GM21447 (cell line): Measurements from ENCODE around the gene UNC13D.

ENCODE experiments used
- ATAC-seq: cut with Tn5 transposase; IDR thresholded peaks from one replicate; pipeline ENCODE4 v1.9.1; 2021; ENCODE audit not compliant: unreplicated experiment

The UNC13D gene

GRCh38 chr17:75835654-75835987 is 8.6 kb downstream of the UNC13D start:
- no peak for ATAC-seq

- ATAC-seq = no peak
Observed at GRCh38 chr17:75834928-75835653, 9.1 kb downstream of the UNC13D start.

GRCh38 chr17:75834279-75834920 is 9.8 kb downstream of the UNC13D start:
- ATAC-seq = no peak

GRCh38 chr17:75832652-75833400 is 11.4 kb downstream of the UNC13D start:
- no peak for ATAC-seq

GRCh38 chr17:75832164-75832651 is 12.0 kb downstream of the UNC13D start:
- no peak for ATAC-seq

- no peak for ATAC-seq
Observed at GRCh38 chr17:75831032-75831571, 13.1 kb downstream of the UNC13D start.

GRCh38 chr17:75830164-75831031 is 13.8 kb downstream of the UNC13D start:
- no peak for ATAC-seq

- no peak for ATAC-seq
Observed at GRCh38 chr17:75829747-75830146, 14.5 kb downstream of the UNC13D start.

GRCh38 chr17:75828741-75829140 is 15.5 kb downstream of the UNC13D start:
- ATAC-seq = no peak

- no peak for ATAC-seq
Observed at GRCh38 chr17:75828076-75828400, 16.2 kb downstream of the UNC13D start.

- no peak for ATAC-seq
Observed at GRCh38 chr17:75827308-75828075, 16.7 kb downstream of the UNC13D start.

GRCh38 chr17:75826561-75827307 is 17.5 kb downstream of the UNC13D start:
- no peak for ATAC-seq

- ATAC-seq = no peak
Observed at GRCh38 chr17:75825748-75826370, 18.3 kb downstream of the UNC13D start.

- ATAC-seq = no peak
Observed at GRCh38 chr17:75825149-75825552, 19.1 kb downstream of the UNC13D start.

- ATAC-seq = no peak
Observed at GRCh38 chr17:75824666-75825065, 19.5 kb downstream of the UNC13D start.

GRCh38 chr17:75824050-75824552 is 20.1 kb downstream of the UNC13D start:
- ATAC-seq = no peak

- no peak for ATAC-seq
Observed at GRCh38 chr17:75823257-75824041, 20.8 kb downstream of the UNC13D start.

GRCh38 chr17:75822800-75823166 is 21.4 kb downstream of the UNC13D start:
- no peak for ATAC-seq
